Upper lobe of left lung (tissue), 6 donors: ENCODE data around the gene DR1. TPM values are rescaled to one million over a fixed set of nuclear protein-coding genes. Genes with fewer than 3 reads are reported as not detected.
A peak's percentile ranks its signal among the peaks of the same experiment; 100 is the strongest.

Experiments
- ATAC-seq, 2 donors: fragments of 200-7000 bp; cut with Tn5 transposase; one replicate each; pipeline ENCODE4 v1.9.1; 2022; ENCODE audit warnings: mild to moderate bottlenecking in 2 of 2, moderate library complexity in 2 of 2; ENCODE audit not compliant: low FRiP score in 2 of 2
- DNase-seq, 2 donors: peaks; one replicate each; pipeline ENCODE4 v3.0.0-alpha.2; 2019 to 2020
- H3K27ac ChIP-seq, 4 donors: fragments of 200-600 bp; sonication (generic); one replicate each; pipeline ENCODE4 v1.5.1; 2016 to 2019
- H3K27me3 ChIP-seq, 4 donors: fragments of 200-600 bp; sonication (generic); one replicate each; pipeline ENCODE4 v1.5.1; 2017 to 2019
- H3K36me3 ChIP-seq, 4 donors: fragments of 200-600 bp; sonication (generic); one replicate each; pipeline ENCODE4 v1.5.1; 2016 to 2019
- H3K4me1 ChIP-seq, 4 donors: fragments of 200-600 bp; sonication (generic); one replicate each; pipeline ENCODE4 v1.5.1; 2018 to 2019
- H3K4me3 ChIP-seq, 4 donors: fragments of 200-600 bp; sonication (generic); one replicate each; pipeline ENCODE4 v1.5.1; 2017 to 2019; ENCODE audit warnings: mild to moderate bottlenecking in 2 of 4, moderate library complexity in 1 of 4
- H3K9me3 ChIP-seq, 4 donors: fragments of 200-600 bp; sonication (generic); one replicate each; pipeline ENCODE4 v1.5.1; 2018 to 2019
- CTCF ChIP-seq, 6 experiments: fragments of 450-650 bp in 4 of 6; fragments of 200-600 bp in 2 of 6; sonication (generic) in 2 of 6; IDR thresholded peaks; one replicate each; pipeline ENCODE4 v1.5.1; 2016 to 2019; ENCODE audit warnings: antibody characterized with exemption in 6 of 6
- EP300 ChIP-seq, 4 donors: sonication (generic); formaldehyde crosslinking; IDR thresholded peaks; one replicate each; pipeline ENCODE4 v1.5.1; 2017; ENCODE audit warnings: antibody characterized with exemption in 4 of 4, control low read depth in 2 of 4
- POLR2A ChIP-seq, 4 donors: fragments of 450-650 bp; IDR thresholded peaks; one replicate each; pipeline ENCODE4 v1.5.1; 2016 to 2017; ENCODE audit warnings: antibody characterized with exemption in 4 of 4, mild to moderate bottlenecking in 2 of 4
- POLR2AphosphoS5 ChIP-seq, 2 donors: sonication (generic); formaldehyde crosslinking; IDR thresholded peaks; one replicate each; pipeline ENCODE4 v1.5.1; 2017; ENCODE audit warnings: antibody characterized with exemption in 2 of 2
- WGBS, 2 donors: methylation state at CpG; one replicate each; pipeline ENCODE4 v1.1.5; 2017 to 2018; 5-methylcytosine and 5-hydroxymethylcytosine counted together
- total RNA-seq, 6 donors: library from RNA; depleted of rRNA in 4 of 6; stranded (reverse); fragments of >200 nt in 4 of 6; gene quantifications; one replicate each; pipeline versions ENCODE4 v1.1.0 to v1.2.1, GENCODE V29; 2016 to 2021
- donor health status: DM: no; HTN: no; CAD: no; lungs with moderate emphysema.
- donor health status: DM: no; HTN: yes; CAD: no; lungs with severe emphysema.

DR1 gene
- total RNA-seq, 6 donors from 2014 or later, result 12.6 to 50.0 (median 41.3) TPM

GRCh38 chr1:93354749-93355148, 9.0 kb downstream of the DR1 start:
- ATAC-seq (no peak), DNase-seq (no peak)
- Histone ChIP-seq H3K27me3 (no peaks in the 10 kb centered on the region), H3K36me3 (peaks cover 0 to 55% (median 15%) of the 10 kb centered on the region in 4 donors), H3K9me3 (no peaks in the 10 kb centered on the region), H3K4me1 (peaks cover 21 to 48% (median 38%) of the 10 kb centered on the region in 4 donors), H3K27ac (no peak overlapping the region), H3K4me3 (no peak overlapping the region)
- WGBS, 2 donors, result 42 to 94% methylated on average over 2 of the region's 2 CpGs
- TF ChIP-seq POLR2AphosphoS5 (IDR thresholded peaks at IDR 0.05), result no peak

- peaks cover 0 to 64% (median 17%) of the 10 kb centered on the region in 4 donors for H3K36me3 ChIP-seq
- TF ChIP-seq POLR2A (IDR thresholded peaks at IDR 0.05), result no peak
- no peak for TF ChIP-seq POLR2AphosphoS5 (IDR thresholded peaks at IDR 0.05)
- TF ChIP-seq EP300 (IDR thresholded peaks at IDR 0.05), result no peak
- no peak for TF ChIP-seq CTCF (IDR thresholded peaks at IDR 0.05)
Measured at GRCh38 chr1:93357242-93357641, 11.5 kb downstream of the DR1 start.

GRCh38 chr1:93358293-93358692, 12.6 kb downstream of the DR1 start:
- peaks cover 0 to 65% (median 17%) of the 10 kb centered on the region in 4 donors for H3K36me3 ChIP-seq
- WGBS, 2 donors, result 72 to 84% methylated on average over 6 of the region's 6 CpGs
- H3K4me1 ChIP-seq, result peaks cover 5 to 32% (median 16%) of the 10 kb centered on the region in 4 donors
- DNase-seq (no peak), ATAC-seq (no peak)
- no peaks in the 10 kb centered on the region for H3K9me3 ChIP-seq
- TF ChIP-seq POLR2A (IDR thresholded peaks at IDR 0.05), result no peak
- no peak for TF ChIP-seq EP300 (IDR thresholded peaks at IDR 0.05)
- no peak for TF ChIP-seq CTCF (IDR thresholded peaks at IDR 0.05)
- TF ChIP-seq POLR2AphosphoS5 (IDR thresholded peaks at IDR 0.05), result no peak
- H3K27ac ChIP-seq, result peak overlapping the region in 1 of 4 donors; percentile 34
- H3K4me3 ChIP-seq, result no peak overlapping the region
- no peaks in the 10 kb centered on the region for H3K27me3 ChIP-seq

More at GRCh38 chr1:93357242-93357641, 11.5 kb downstream of the DR1 start:
- no peak for DNase-seq
- Histone ChIP-seq H3K9me3 (no peaks in the 10 kb centered on the region), H3K4me3 (no peak overlapping the region), H3K27me3 (no peaks in the 10 kb centered on the region), H3K27ac (peak overlapping the region in 1 of 4 donors; percentile 2), H3K4me1 (peaks cover 5 to 41% (median 20%) of the 10 kb centered on the region in 4 donors)
- WGBS, 2 donors, result 96 to 100% methylated on average over 2 of the region's 2 CpGs
- no peak for ATAC-seq

- Histone ChIP-seq H3K27ac (no peak overlapping the region), H3K27me3 (no peaks in the 10 kb centered on the region), H3K4me3 (no peak overlapping the region), H3K9me3 (no peaks in the 10 kb centered on the region), H3K36me3 (peaks cover 0 to 56% (median 17%) of the 10 kb centered on the region in 4 donors), H3K4me1 (peaks cover 5 to 25% (median 13%) of the 10 kb centered on the region in 4 donors)
- no peak for TF ChIP-seq POLR2AphosphoS5 (IDR thresholded peaks at IDR 0.05)
- TF ChIP-seq POLR2A (IDR thresholded peaks at IDR 0.05), result no peak
- TF ChIP-seq EP300 (IDR thresholded peaks at IDR 0.05), result no peak
- TF ChIP-seq CTCF (IDR thresholded peaks at IDR 0.05), result no peak
- 90 to 94% methylated on average over 1 of the region's 1 CpG for WGBS, 2 donors
- ATAC-seq (no peak), DNase-seq (no peak)
Measured at GRCh38 chr1:93360111-93360510, 14.4 kb downstream of the DR1 start.

GRCh38 chr1:93362237-93362636, 16.5 kb downstream of the DR1 start:
- no peak for TF ChIP-seq POLR2AphosphoS5 (IDR thresholded peaks at IDR 0.05)
- TF ChIP-seq EP300 (IDR thresholded peaks at IDR 0.05), result no peak
- TF ChIP-seq POLR2A (IDR thresholded peaks at IDR 0.05), result no peak
- TF ChIP-seq CTCF (IDR thresholded peaks at IDR 0.05), result no peak
- Histone ChIP-seq H3K4me3 (no peak overlapping the region), H3K4me1 (peaks cover 5 to 25% (median 12%) of the 10 kb centered on the region in 4 donors), H3K27me3 (no peaks in the 10 kb centered on the region), H3K27ac (no peak overlapping the region), H3K9me3 (no peaks in the 10 kb centered on the region), H3K36me3 (peaks cover 0 to 51% (median 17%) of the 10 kb centered on the region in 4 donors)
- ATAC-seq (no peak), DNase-seq (no peak)
- 71 to 78% methylated on average over 3 of the region's 3 CpGs for WGBS, 2 donors
